Uterus (tissue), 2 donors: ENCODE data around the gene OTP.

Experiments used
- POLR2A ChIP-seq, 2 donors: fragments of 450-650 bp; IDR thresholded peaks; one replicate each; pipeline ENCODE4 v1.6.1; 2016; ENCODE audit warnings: antibody characterized with exemption in 2 of 2, mild to moderate bottlenecking in 1 of 2, moderate library complexity in 1 of 2
- TF ChIP-seq, protein P1 (sequence below), 4 experiments: fragments of 200-600 bp in 2 of 4; fragments of 450-650 bp in 2 of 4; sonication (generic) in 2 of 4; IDR thresholded peaks; one replicate each; pipeline ENCODE4 v1.5.1; 2016 to 2019; ENCODE audit warnings: antibody characterized with exemption in 4 of 4, mild to moderate bottlenecking in 2 of 4, moderate library complexity in 1 of 4

DNA sequence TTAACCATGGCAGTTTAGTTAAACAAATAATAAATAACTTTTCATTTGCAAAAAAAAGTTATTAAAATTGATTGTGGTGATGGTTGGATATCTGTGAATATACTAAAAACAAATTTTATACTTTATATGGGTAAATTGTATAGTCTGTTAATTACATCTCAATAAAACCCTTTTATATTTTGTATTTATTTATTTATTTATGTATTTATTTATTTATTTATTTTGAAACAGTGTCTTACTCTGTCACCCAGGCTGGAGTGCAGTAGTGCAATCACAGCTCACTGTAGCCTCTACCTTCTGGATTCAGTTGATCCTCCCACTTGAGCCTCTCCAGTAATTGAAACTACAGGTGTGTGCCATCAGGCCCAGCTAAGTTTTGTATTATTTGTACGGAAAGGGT is 52.4 kb downstream of the OTP start:
- TF ChIP-seq, protein P1, sequence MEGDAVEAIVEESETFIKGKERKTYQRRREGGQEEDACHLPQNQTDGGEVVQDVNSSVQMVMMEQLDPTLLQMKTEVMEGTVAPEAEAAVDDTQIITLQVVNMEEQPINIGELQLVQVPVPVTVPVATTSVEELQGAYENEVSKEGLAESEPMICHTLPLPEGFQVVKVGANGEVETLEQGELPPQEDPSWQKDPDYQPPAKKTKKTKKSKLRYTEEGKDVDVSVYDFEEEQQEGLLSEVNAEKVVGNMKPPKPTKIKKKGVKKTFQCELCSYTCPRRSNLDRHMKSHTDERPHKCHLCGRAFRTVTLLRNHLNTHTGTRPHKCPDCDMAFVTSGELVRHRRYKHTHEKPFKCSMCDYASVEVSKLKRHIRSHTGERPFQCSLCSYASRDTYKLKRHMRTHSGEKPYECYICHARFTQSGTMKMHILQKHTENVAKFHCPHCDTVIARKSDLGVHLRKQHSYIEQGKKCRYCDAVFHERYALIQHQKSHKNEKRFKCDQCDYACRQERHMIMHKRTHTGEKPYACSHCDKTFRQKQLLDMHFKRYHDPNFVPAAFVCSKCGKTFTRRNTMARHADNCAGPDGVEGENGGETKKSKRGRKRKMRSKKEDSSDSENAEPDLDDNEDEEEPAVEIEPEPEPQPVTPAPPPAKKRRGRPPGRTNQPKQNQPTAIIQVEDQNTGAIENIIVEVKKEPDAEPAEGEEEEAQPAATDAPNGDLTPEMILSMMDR (IDR thresholded peaks at IDR 0.05), result no peak
- no peak for TF ChIP-seq POLR2A (IDR thresholded peaks at IDR 0.05)
